Purkinje cell (primary cell): ENCODE results near the gene LIPA. TPM values are rescaled to one million over a fixed set of nuclear protein-coding genes. Genes with fewer than 3 reads are reported as not detected.

Source experiments
- polyA plus RNA-seq: library from polyadenylated mRNA; unstranded; fragments of >200 nt; fragmentation: Nextera tagmentation; gene quantifications from 2 replicates; pipeline ENCODE4 v1.2.1, GENCODE V29; 2014

Gene LIPA
- 33.1 and 50.0 TPM in 2 replicates for polyA plus RNA-seq

GRCh38 chr10:89251409-89252224 lies at the start of gene LIPA:
LIPA (minus strand) TSS chr10:89251775; CDS start chr10:89247648, 4,127 bp downstream.

DNA sequence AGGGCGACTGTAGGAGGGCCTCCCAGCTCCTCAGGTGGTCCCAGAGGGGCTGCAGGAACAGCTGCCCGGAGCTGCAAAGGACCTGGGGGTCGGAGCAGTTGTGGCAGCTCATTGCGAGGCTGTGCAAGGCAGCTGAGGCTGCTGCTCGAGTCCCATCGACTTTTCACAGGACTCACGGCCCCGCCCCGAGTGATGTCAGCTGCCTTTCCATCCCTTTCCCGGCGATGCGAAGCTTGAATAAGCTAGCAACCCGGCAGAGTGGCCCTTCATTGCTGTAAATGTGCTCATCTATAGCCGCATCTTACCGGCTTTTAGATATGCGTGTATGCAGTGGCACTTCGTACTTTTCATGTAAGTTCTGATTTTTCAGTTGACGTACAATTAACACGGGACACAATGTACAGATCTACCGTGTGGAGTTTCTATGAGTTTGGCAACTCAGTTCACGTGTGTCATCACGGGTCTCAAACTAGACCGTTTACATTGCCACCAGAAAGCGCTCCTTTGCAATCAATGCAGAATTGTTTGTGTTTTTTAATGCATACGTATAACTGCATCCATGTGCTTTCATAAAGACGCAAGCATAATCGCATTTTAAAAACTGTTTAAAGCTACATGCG lies 44.3 kb downstream of the LIPA start, which contains the start of gene CH25H:
Gene CH25H, minus strand, starts transcription at position 137 of the 620 bp plus-strand sequence. Its CDS starts 25 bp downstream, at position 112.

Other genes starting within 250 kb of the LIPA start
- gene CH25H, start 44.5 kb downstream of the LIPA start, polyA plus RNA-seq = not detected in 2 replicates
- gene IFIT2, start 50.3 kb upstream of the LIPA start, polyA plus RNA-seq = 1.8 and 2.9 TPM in 2 replicates
- gene IFIT3, start 76.2 kb upstream of the LIPA start, polyA plus RNA-seq = 10.5 and 16.0 TPM in 2 replicates
- not detected in 2 replicates for gene IFIT1B, start 126.3 kb upstream of the LIPA start, polyA plus RNA-seq
- gene IFIT1, start 140.8 kb upstream of the LIPA start, polyA plus RNA-seq = 4.3 and 20.3 TPM in 2 replicates
- 5.9 and 11.0 TPM in 2 replicates for gene IFIT5, start 162.8 kb upstream of the LIPA start, polyA plus RNA-seq